ENCODE measurements around the gene CIROP. TPM values are rescaled to one million over a fixed set of nuclear protein-coding genes. Genes with fewer than 3 reads are reported as not detected.

Gene CIROP
- total RNA-seq, 1 experiment from 2014 or later, result 0.42 TPM

- no peak overlapping the region for H3K4me3 ChIP-seq (ENCODE audit: insufficient read depth, low read depth, low read length)
- H3K27me3 ChIP-seq (ENCODE audit: control insufficient read depth, insufficient read depth, low read length), result no peaks in the 10 kb centered on the region
- H3K36me3 ChIP-seq (replicated peaks; ENCODE audit: control insufficient read depth, insufficient read depth, low read length), result peaks cover 70% of the 10 kb centered on the region
- no peak for DNase-seq
Observed at GRCh38 chr14:23063601-23064000, 41.2 kb downstream of the CIROP start.

DNA sequence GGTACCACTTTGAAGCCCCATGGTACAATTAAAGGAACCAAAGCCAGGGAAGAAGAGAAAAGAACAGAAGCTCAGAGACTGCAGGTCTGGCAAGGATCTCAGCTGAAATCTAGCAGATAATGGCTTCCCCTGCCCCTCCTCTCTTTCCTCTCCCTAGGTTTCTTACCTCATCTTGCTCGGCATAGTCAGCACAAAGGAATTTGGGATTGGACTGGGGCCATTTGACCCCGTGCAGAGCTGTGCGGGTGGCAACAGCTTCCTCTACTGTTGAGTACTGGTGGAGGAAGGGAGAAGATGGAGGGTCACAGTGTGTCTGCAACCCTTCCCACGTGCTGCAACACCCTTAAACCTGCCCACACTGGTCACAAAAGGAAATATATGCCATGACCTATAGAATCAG is 42.8 kb downstream of the CIROP start:
- DNase-seq, result peak; percentile 23
- Histone ChIP-seq H3K4me3 (ENCODE audit: insufficient read depth, low read depth, low read length) (no peak overlapping the region), H3K36me3 (replicated peaks; ENCODE audit: control insufficient read depth, insufficient read depth, low read length) (peaks cover 58% of the 10 kb centered on the region), H3K27me3 (ENCODE audit: control insufficient read depth, insufficient read depth, low read length) (peaks cover 2% of the 10 kb centered on the region)

DNA sequence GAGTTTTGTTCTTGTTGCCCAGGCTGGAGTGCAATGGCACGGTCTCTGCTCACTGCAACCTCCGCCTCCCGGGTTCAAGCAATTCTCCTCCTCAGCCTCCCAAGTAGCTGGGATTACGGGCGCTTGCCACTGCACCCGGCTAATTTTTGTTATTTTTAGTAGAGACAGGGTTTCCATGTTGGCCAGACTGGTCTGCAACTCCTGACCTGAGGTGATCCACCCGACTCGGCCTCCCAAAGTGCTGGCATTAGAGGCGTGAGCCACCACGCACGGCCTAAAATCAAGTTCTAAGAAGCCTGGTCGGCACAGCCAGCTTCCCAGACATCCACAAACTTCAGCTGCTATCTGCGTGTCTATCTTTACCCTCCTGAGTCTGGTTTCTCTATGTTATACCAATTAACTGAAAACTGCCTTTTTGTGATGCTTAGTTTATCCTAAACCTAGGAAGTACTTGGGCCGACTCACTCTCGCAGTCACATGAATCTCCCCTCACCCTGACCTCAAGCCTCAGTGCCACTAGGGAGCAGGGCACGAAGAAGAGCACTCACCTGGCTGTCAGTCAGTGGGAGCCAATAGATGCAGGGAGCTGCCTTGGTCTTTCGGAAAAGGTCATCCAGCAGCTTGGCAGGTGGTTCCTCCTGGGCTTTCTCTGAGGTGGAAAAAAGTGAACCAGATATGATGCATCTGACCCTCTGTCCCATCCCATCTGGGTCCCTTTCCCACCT is 44.1 kb downstream of the CIROP start:
- Histone ChIP-seq H3K27me3 (ENCODE audit: control insufficient read depth, insufficient read depth, low read length) (peaks cover 7% of the 10 kb centered on the region), H3K36me3 (replicated peaks; ENCODE audit: control insufficient read depth, insufficient read depth, low read length) (peaks cover 47% of the 10 kb centered on the region)

GRCh38 chr14:23058654-23059504 is 45.9 kb downstream of the CIROP start:
- Histone ChIP-seq H3K27me3 (ENCODE audit: control insufficient read depth, insufficient read depth, low read length) (peaks cover 7% of the 10 kb centered on the region), H3K4me3 (ENCODE audit: insufficient read depth, low read depth, low read length) (no peak overlapping the region), H3K36me3 (replicated peaks; ENCODE audit: control insufficient read depth, insufficient read depth, low read length) (peaks cover 35% of the 10 kb centered on the region)
- DNase-seq, result peak; percentile 70

More for the DNA sequence above, 44.1 kb downstream of the CIROP start:
- H3K4me3 ChIP-seq (ENCODE audit: insufficient read depth, low read depth, low read length), result no peak overlapping the region
- DNase-seq, result peak; percentile 26

DNA sequence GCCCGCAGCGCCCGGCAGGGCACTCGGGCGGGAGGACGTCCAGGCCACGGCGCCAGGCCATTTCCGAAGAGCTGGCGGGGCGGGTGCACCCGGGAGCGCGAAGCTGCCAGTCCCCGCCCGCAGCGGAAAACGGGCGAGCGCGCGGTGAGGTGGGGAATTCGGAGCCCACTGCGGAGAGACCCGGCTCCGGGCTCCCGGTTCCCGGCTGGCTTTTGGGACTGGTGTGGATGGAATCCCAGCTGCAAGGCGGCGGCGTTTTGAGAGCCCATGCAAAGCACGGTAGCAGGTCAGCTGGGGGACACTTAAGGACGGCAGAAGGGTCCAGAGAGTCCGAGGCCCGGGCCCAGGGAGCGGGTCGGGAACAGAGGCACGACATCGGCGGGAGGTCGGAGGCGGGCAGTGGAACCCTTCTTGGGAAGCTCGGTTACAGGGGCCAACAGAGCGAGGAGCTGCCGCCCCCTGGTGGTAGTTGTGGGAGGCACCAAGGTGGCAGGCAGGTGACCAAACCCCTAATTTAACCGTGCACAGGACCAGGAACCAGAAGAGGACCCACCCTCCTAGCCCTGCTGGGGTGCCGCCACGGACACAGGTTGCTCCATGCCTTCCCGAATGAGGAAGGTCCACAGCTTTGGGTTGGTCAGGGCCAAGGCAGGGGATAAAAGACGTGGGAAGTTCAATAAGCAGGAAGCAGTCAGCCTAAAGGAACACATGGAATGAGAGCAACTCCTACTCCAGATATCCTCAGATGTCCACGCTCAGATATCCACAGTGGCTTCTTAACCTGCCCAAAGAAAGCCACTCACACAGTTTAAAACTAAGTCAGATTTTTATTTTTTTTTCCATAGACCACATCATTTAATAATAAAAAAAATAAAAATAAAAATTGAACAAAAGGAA is 46.8 kb downstream of the CIROP start:
- DNase-seq, result peak; percentile 96
- H3K36me3 ChIP-seq (replicated peaks; ENCODE audit: control insufficient read depth, insufficient read depth, low read length), result peaks cover 28% of the 10 kb centered on the region
- peaks cover 7% of the 10 kb centered on the region for H3K27me3 ChIP-seq (ENCODE audit: control insufficient read depth, insufficient read depth, low read length)
- peak overlapping the region; percentile 74 for H3K4me3 ChIP-seq (ENCODE audit: insufficient read depth, low read depth, low read length)

DNA sequence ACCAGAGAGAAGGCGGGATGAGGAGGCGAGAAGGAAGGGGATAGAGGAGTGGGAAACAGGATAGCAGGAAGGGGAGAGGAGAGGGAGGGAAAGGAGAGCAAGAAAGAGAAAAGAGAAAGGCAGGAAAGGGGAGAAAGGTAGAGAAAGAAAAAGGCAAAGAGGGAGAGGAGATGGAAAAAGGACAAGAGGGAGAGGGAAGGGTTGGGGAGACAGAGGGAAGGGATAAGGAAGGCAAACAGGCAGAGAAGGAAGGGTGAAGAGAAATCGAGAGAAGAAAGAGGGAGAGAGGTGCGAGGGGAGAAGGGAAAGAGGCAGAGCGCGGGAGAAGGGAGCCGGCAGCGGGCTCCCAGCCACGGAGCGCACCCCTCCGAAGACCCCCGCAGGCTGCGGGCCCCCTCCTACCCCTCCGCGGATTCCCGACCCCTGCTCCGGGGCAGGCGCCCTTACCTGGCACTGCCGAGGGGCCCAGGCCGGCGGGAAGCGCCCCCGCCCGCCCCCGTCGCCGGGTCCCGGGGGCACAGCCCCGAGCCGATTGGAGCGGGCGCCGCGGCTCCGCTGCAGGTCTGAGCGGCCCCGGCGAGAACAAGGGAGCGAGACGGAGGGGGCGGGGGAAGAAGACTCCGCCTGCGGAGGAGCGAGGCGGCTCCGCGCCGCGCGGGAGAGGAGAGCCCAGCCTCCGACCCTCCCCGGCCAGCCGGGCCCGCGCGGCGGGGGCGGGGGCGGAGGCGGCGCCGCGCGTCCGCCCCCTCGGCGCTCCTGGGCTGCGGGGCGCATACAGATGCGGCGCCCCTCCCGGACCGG is 47.6 kb downstream of the CIROP start, which contains the start of gene CDH24:
Gene CDH24 (minus strand): TSS at position 565 of the 801 bp plus-strand sequence. CDS start 1,787 bp downstream, outside the sequence.
- DNase-seq, result peak; percentile 96
- peaks cover 7% of the 10 kb centered on the region for H3K27me3 ChIP-seq (ENCODE audit: control insufficient read depth, insufficient read depth, low read length)
- peaks cover 20% of the 10 kb centered on the region for H3K36me3 ChIP-seq (replicated peaks; ENCODE audit: control insufficient read depth, insufficient read depth, low read length)
- H3K4me3 ChIP-seq (ENCODE audit: insufficient read depth, low read depth, low read length), result peak within 1 kb of the TSS; percentile 74

- Histone ChIP-seq H3K27me3 (ENCODE audit: control insufficient read depth, insufficient read depth, low read length) (peaks cover 7% of the 10 kb centered on the region), H3K4me3 (ENCODE audit: insufficient read depth, low read depth, low read length) (peak overlapping the region; percentile 74), H3K36me3 (replicated peaks; ENCODE audit: control insufficient read depth, insufficient read depth, low read length) (peaks cover 16% of the 10 kb centered on the region)
- peak; percentile 95 for DNase-seq
Observed at GRCh38 chr14:23056145-23056955, 48.4 kb downstream of the CIROP start.

GRCh38 chr14:23055621-23056144 is 49.1 kb downstream of the CIROP start:
- Histone ChIP-seq H3K4me3 (ENCODE audit: insufficient read depth, low read depth, low read length) (no peak overlapping the region), H3K27me3 (ENCODE audit: control insufficient read depth, insufficient read depth, low read length) (peaks cover 7% of the 10 kb centered on the region), H3K36me3 (replicated peaks; ENCODE audit: control insufficient read depth, insufficient read depth, low read length) (peaks cover 12% of the 10 kb centered on the region)
- no peak for DNase-seq

GRCh38 chr14:23055147-23055550 is 49.6 kb downstream of the CIROP start:
- Histone ChIP-seq H3K4me3 (ENCODE audit: insufficient read depth, low read depth, low read length) (no peak overlapping the region), H3K27me3 (ENCODE audit: control insufficient read depth, insufficient read depth, low read length) (peaks cover 7% of the 10 kb centered on the region), H3K36me3 (replicated peaks; ENCODE audit: control insufficient read depth, insufficient read depth, low read length) (peaks cover 11% of the 10 kb centered on the region)
- no peak for DNase-seq

- peaks cover 7% of the 10 kb centered on the region for H3K36me3 ChIP-seq (replicated peaks; ENCODE audit: control insufficient read depth, insufficient read depth, low read length)
- H3K27me3 ChIP-seq (ENCODE audit: control insufficient read depth, insufficient read depth, low read length), result peaks cover 7% of the 10 kb centered on the region
- no peak overlapping the region for H3K4me3 ChIP-seq (ENCODE audit: insufficient read depth, low read depth, low read length)
- peak; percentile 76 for DNase-seq
Observed at GRCh38 chr14:23054000-23054811, 50.6 kb downstream of the CIROP start.

DNA sequence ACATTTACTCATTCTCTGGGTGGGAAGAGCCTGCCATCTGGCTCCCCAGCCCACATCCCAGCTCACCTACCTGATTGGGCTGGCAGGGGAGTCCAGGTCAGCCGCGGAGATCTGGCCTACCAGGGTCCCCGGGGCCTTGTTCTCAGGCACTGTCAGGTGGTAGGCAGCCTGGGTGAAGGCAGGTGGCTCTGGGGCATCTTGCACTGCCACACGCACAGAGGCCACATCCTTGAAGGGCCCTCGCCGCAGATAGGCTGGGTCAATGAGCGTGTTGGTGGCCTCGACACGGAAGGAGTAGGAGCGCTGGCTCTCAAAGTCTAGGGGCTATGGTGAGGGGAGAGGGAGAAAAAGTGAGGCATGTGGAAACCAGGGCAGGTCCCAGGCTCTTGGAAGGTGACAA is 51.4 kb downstream of the CIROP start:
- no peak overlapping the region for H3K4me3 ChIP-seq (ENCODE audit: insufficient read depth, low read depth, low read length)
- DNase-seq, result peak; percentile 41
- H3K27me3 ChIP-seq (ENCODE audit: control insufficient read depth, insufficient read depth, low read length), result peaks cover 7% of the 10 kb centered on the region
- peaks cover 3% of the 10 kb centered on the region; the same call in 1 of the 2 replicates for H3K36me3 ChIP-seq (replicated peaks; ENCODE audit: control insufficient read depth, insufficient read depth, low read length)

DNA sequence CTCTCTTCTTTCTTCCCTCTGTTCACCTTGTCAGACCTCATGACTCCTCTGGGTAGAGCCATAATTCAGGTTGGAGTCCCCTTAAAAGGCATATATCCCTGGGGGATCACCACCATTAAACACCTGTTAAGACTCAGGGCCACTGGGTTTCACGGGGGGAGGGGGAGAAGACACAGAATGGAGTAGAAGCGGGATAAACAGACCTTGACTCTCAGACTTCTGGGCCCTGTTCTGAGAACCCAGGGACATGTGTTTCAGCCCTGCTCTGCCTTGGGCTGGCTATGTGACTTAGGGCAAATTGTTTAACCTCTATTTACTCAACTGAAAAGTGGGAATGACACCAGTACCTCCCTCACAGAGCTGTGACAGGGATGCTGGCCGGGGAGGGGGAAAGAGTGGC is 52.1 kb downstream of the CIROP start:
- DNase-seq, result no peak
- Histone ChIP-seq H3K36me3 (replicated peaks; ENCODE audit: control insufficient read depth, insufficient read depth, low read length) (peaks cover 3% of the 10 kb centered on the region; the same call in 1 of the 2 replicates), H3K4me3 (ENCODE audit: insufficient read depth, low read depth, low read length) (no peak overlapping the region), H3K27me3 (ENCODE audit: control insufficient read depth, insufficient read depth, low read length) (peaks cover 7% of the 10 kb centered on the region)

All from H7 (cell line).